Stimulated activated CD8-positive, alpha-beta memory T cell treated with anti-CD3 and anti-CD28 coated beads, Interleukin-2, amount 100 ng/mL, for 48 hours (primary cell): Measurements from ENCODE around the gene AFAP1L2.
"Not testable (repeated sequence)": the region's sequence is repeated elsewhere in the genome, so short reads cannot be mapped to it uniquely, and the experiment has no call there.

Source experiments
- DNase-seq, 2 donors: peaks; one replicate each; pipeline ENCODE4 v3.0.0-alpha.2; 2020; ENCODE audit warnings: low read depth in 2 of 2

AFAP1L2 gene

GRCh38 chr10:114359041-114359952 is 45.0 kb downstream of the AFAP1L2 start:
- no peak for DNase-seq

- no peak for DNase-seq
Measured at GRCh38 chr10:114357515-114357996, 46.7 kb downstream of the AFAP1L2 start.

GRCh38 chr10:114356751-114357514 is 47.4 kb downstream of the AFAP1L2 start:
- no peak for DNase-seq

- DNase-seq, result no peak
Measured at GRCh38 chr10:114356126-114356525, 48.2 kb downstream of the AFAP1L2 start.

GRCh38 chr10:114353383-114353782 is 50.9 kb downstream of the AFAP1L2 start:
- no peak for DNase-seq

- no peak for DNase-seq
Measured at GRCh38 chr10:114352653-114353298, 51.5 kb downstream of the AFAP1L2 start.

GRCh38 chr10:114350751-114351150 is 53.6 kb downstream of the AFAP1L2 start:
- no peak for DNase-seq

- no peak for DNase-seq
Measured at GRCh38 chr10:114349522-114350215, 54.6 kb downstream of the AFAP1L2 start.

GRCh38 chr10:114349071-114349470 is 55.2 kb downstream of the AFAP1L2 start:
- not testable (repeated sequence) for DNase-seq

GRCh38 chr10:114347791-114348190 is 56.5 kb downstream of the AFAP1L2 start:
- no peak for DNase-seq

- DNase-seq, result no peak
Measured at GRCh38 chr10:114347241-114347640, 57.1 kb downstream of the AFAP1L2 start.

- no peak for DNase-seq
Measured at GRCh38 chr10:114346176-114347031, 57.9 kb downstream of the AFAP1L2 start.

GRCh38 chr10:114345701-114346100 is 58.6 kb downstream of the AFAP1L2 start:
- no peak for DNase-seq

- DNase-seq, result no peak
Measured at GRCh38 chr10:114343623-114344505, 60.4 kb downstream of the AFAP1L2 start.

- DNase-seq, result no peak
Measured at GRCh38 chr10:114342976-114343375, 61.3 kb downstream of the AFAP1L2 start.

- no peak for DNase-seq
Measured at GRCh38 chr10:114340816-114341215, 63.5 kb downstream of the AFAP1L2 start.

GRCh38 chr10:114337510-114338462 is 66.5 kb downstream of the AFAP1L2 start:
- peak; percentile 1 to 49 for DNase-seq

- DNase-seq, result no peak
Measured at GRCh38 chr10:114336823-114337509, 67.3 kb downstream of the AFAP1L2 start.
